Measurements from ENCODE around the gene CEP126. TPM values are rescaled to one million over a fixed set of nuclear protein-coding genes. Genes with fewer than 3 reads are reported as not detected.

Gene CEP126
- polyA plus RNA-seq, 6 donors from 2014 or later = 0.09 to 1.3 (median 0.66) TPM

- Mint-ChIP-seq H3K9me3 (no peaks in the 10 kb centered on the region), H3K27ac (no peak overlapping the region), H3K4me1 (no peaks in the 10 kb centered on the region), H3K27me3 (peaks cover 10 to 15% (median 11%) of the 10 kb centered on the region in 3 donors), H3K4me3 (no peak overlapping the region), H3K36me3 (no peaks in the 10 kb centered on the region)
- DNase-seq (no peak), ATAC-seq (ENCODE audit: low read depth in 2 of 2) (no peak)
Measured at GRCh38 chr11:102006835-102007566, 92.2 kb downstream of the CEP126 start.

- H3K36me3 Mint-ChIP-seq = no peaks in the 10 kb centered on the region
- no peaks in the 10 kb centered on the region for H3K4me1 Mint-ChIP-seq
- peaks cover 17 to 21% (median 19%) of the 10 kb centered on the region in 3 donors for H3K27me3 Mint-ChIP-seq
- no peak overlapping the region for H3K4me3 Mint-ChIP-seq
- ATAC-seq (ENCODE audit: low read depth in 2 of 2) = peak in 1 of 2 donors; percentile 30
- DNase-seq = peak; percentile 34
- no peak overlapping the region for H3K27ac Mint-ChIP-seq
- no peaks in the 10 kb centered on the region for H3K9me3 Mint-ChIP-seq
Measured at GRCh38 chr11:102007567-102008437, 93.0 kb downstream of the CEP126 start.

- Mint-ChIP-seq H3K9me3 (no peaks in the 10 kb centered on the region), H3K4me1 (no peaks in the 10 kb centered on the region), H3K4me3 (no peak overlapping the region), H3K27me3 (peaks cover 21 to 40% (median 26%) of the 10 kb centered on the region in 3 donors), H3K36me3 (no peaks in the 10 kb centered on the region), H3K27ac (no peak overlapping the region)
- DNase-seq (no peak), ATAC-seq (ENCODE audit: low read depth in 2 of 2) (no peak)
Measured at GRCh38 chr11:102010776-102011494, 96.1 kb downstream of the CEP126 start.

- Mint-ChIP-seq H3K27me3 (peaks cover 21 to 45% (median 26%) of the 10 kb centered on the region in 3 donors), H3K27ac (no peak overlapping the region), H3K36me3 (no peaks in the 10 kb centered on the region), H3K4me3 (no peak overlapping the region), H3K4me1 (no peaks in the 10 kb centered on the region), H3K9me3 (no peaks in the 10 kb centered on the region)
- DNase-seq (no peak), ATAC-seq (ENCODE audit: low read depth in 2 of 2) (no peak)
Measured at GRCh38 chr11:102012946-102013345, 98.1 kb downstream of the CEP126 start.

GRCh38 chr11:102014756-102015155 lies 99.9 kb downstream of the CEP126 start:
- no peak for ATAC-seq (ENCODE audit: low read depth in 2 of 2)
- Mint-ChIP-seq H3K27me3 (peaks cover 20 to 44% (median 24%) of the 10 kb centered on the region in 3 donors), H3K4me1 (no peaks in the 10 kb centered on the region)

GRCh38 chr11:102017026-102017425 lies 102.2 kb downstream of the CEP126 start:
- H3K9me3 Mint-ChIP-seq = no peaks in the 10 kb centered on the region
- peaks cover 12 to 43% (median 20%) of the 10 kb centered on the region in 3 donors for H3K27me3 Mint-ChIP-seq
- DNase-seq (no peak), ATAC-seq (ENCODE audit: low read depth in 2 of 2) (no peak)
- H3K36me3 Mint-ChIP-seq = no peaks in the 10 kb centered on the region
- no peak overlapping the region for H3K27ac Mint-ChIP-seq
- H3K4me3 Mint-ChIP-seq = no peak overlapping the region
- no peaks in the 10 kb centered on the region for H3K4me1 Mint-ChIP-seq

More at GRCh38 chr11:102014756-102015155, 99.9 kb downstream of the CEP126 start:
- H3K9me3 Mint-ChIP-seq = no peaks in the 10 kb centered on the region
- H3K27ac Mint-ChIP-seq = no peak overlapping the region
- no peaks in the 10 kb centered on the region for H3K36me3 Mint-ChIP-seq
- DNase-seq = no peak
- H3K4me3 Mint-ChIP-seq = no peak overlapping the region

- H3K9me3 Mint-ChIP-seq = no peaks in the 10 kb centered on the region
- ATAC-seq (ENCODE audit: low read depth in 2 of 2) = no peak
- no peak overlapping the region for H3K27ac Mint-ChIP-seq
- H3K4me3 Mint-ChIP-seq = no peak overlapping the region
- H3K36me3 Mint-ChIP-seq = no peaks in the 10 kb centered on the region
- H3K4me1 Mint-ChIP-seq = no peaks in the 10 kb centered on the region
- H3K27me3 Mint-ChIP-seq = peaks cover 18 to 48% (median 24%) of the 10 kb centered on the region in 3 donors
- DNase-seq = no peak
Measured at GRCh38 chr11:102026217-102026616, 111.4 kb downstream of the CEP126 start.

- Mint-ChIP-seq H3K4me1 (no peaks in the 10 kb centered on the region), H3K27ac (no peak overlapping the region), H3K4me3 (no peak overlapping the region), H3K27me3 (peaks cover 18 to 43% (median 24%) of the 10 kb centered on the region in 3 donors), H3K36me3 (no peaks in the 10 kb centered on the region), H3K9me3 (peaks cover 0 to 4% (median 0%) of the 10 kb centered on the region in 7 donors)
- no peak for DNase-seq
- ATAC-seq (ENCODE audit: low read depth in 2 of 2) = no peak
Measured at GRCh38 chr11:102026959-102027358, 112.1 kb downstream of the CEP126 start.

GRCh38 chr11:102036757-102037156 lies 121.9 kb downstream of the CEP126 start:
- no peaks in the 10 kb centered on the region for H3K36me3 Mint-ChIP-seq
- H3K4me1 Mint-ChIP-seq = no peaks in the 10 kb centered on the region
- H3K27ac Mint-ChIP-seq = no peak overlapping the region
- no peak for DNase-seq
- no peak for ATAC-seq (ENCODE audit: low read depth in 2 of 2)
- no peak overlapping the region for H3K4me3 Mint-ChIP-seq
- H3K27me3 Mint-ChIP-seq = peaks cover 11 to 32% (median 26%) of the 10 kb centered on the region in 3 donors
- H3K9me3 Mint-ChIP-seq = peaks cover 5 to 18% (median 10%) of the 10 kb centered on the region in 7 donors

- Mint-ChIP-seq H3K4me3 (peak overlapping the region in 5 of 8 donors; percentile 54 to 66 (median 59)), H3K27ac (no peak overlapping the region), H3K4me1 (peaks cover 9 to 12% (median 11%) of the 10 kb centered on the region in 3 donors), H3K27me3 (peaks cover 52 to 62% (median 53%) of the 10 kb centered on the region in 3 donors), H3K36me3 (no peaks in the 10 kb centered on the region), H3K9me3 (peaks cover 0 to 25% (median 6%) of the 10 kb centered on the region in 7 donors)
- DNase-seq (no peak), ATAC-seq (ENCODE audit: low read depth in 2 of 2) (no peak)
Measured at GRCh38 chr11:102046841-102047240, 132.0 kb downstream of the CEP126 start.

- Mint-ChIP-seq H3K27ac (peak within 1 kb of the TSS in 1 of 6 donors; percentile 39), H3K9me3 (peaks cover 0 to 25% (median 6%) of the 10 kb centered on the region in 7 donors), H3K27me3 (peaks cover 51 to 62% (median 54%) of the 10 kb centered on the region in 3 donors)
Measured at GRCh38 chr11:102047305-102047924, 132.6 kb downstream of the CEP126 start, which contains the start of gene CFAP300. Gene CFAP300 (plus strand): TSS chr11:102047437. CDS start chr11:102047471, 34 bp downstream.

More at GRCh38 chr11:102047305-102047924, 132.6 kb downstream of the CEP126 start, which contains the start of gene CFAP300:
- H3K4me1 Mint-ChIP-seq = peaks cover 9 to 12% (median 11%) of the 10 kb centered on the region in 3 donors
- ATAC-seq (ENCODE audit: low read depth in 2 of 2) (peak; percentile 30 to 34), DNase-seq (no peak)
- no peaks in the 10 kb centered on the region for H3K36me3 Mint-ChIP-seq
- H3K4me3 Mint-ChIP-seq = peak within 1 kb of the TSS; percentile 2 to 80 (median 62)

All from naive B cell (primary cell).